ENCODE results near the gene KYNU. TPM values are rescaled to one million over a fixed set of nuclear protein-coding genes. Genes with fewer than 3 reads are reported as not detected.

Gene KYNU
- total RNA-seq, 3 donors from 2014 or later, result 1.7 to 3.3 (median 2.7) TPM

- no peak overlapping the region for H3K4me3 ChIP-seq
- ATAC-seq (no peak), DNase-seq (no peak)
- no peaks in the 10 kb centered on the region for H3K9me3 ChIP-seq
- peaks cover 14% of the 10 kb centered on the region for H3K4me1 ChIP-seq (ENCODE audit: low read depth)
- TF ChIP-seq CTCF (IDR thresholded peaks at IDR 0.05), result no peak
- intact Hi-C loops (cut with DNase I, micrococcal nuclease), result no loop called here
- H3K36me3 ChIP-seq (ENCODE audit: low read depth), result no peaks in the 10 kb centered on the region
Measured at GRCh38 chr2:142871396-142871795, 6.1 kb upstream of the KYNU start.

- H3K36me3 ChIP-seq (ENCODE audit: low read depth), result no peaks in the 10 kb centered on the region
- no peaks in the 10 kb centered on the region for H3K9me3 ChIP-seq
- no peak for ATAC-seq
- TF ChIP-seq CTCF (IDR thresholded peaks at IDR 0.05), result no peak
- H3K4me1 ChIP-seq (ENCODE audit: low read depth), result peaks cover 13% of the 10 kb centered on the region
- no peak overlapping the region for H3K4me3 ChIP-seq
- no peak for DNase-seq
- intact Hi-C loops (cut with DNase I, micrococcal nuclease), result no loop called here
Measured at GRCh38 chr2:142872882-142873724, 4.4 kb upstream of the KYNU start.

- H3K9me3 ChIP-seq, result no peaks in the 10 kb centered on the region
- no peak overlapping the region for H3K4me3 ChIP-seq
- no peaks in the 10 kb centered on the region for H3K36me3 ChIP-seq (ENCODE audit: low read depth)
- ATAC-seq (no peak), DNase-seq (no peak)
- H3K4me1 ChIP-seq (ENCODE audit: low read depth), result peaks cover 6% of the 10 kb centered on the region
- no peak for TF ChIP-seq CTCF (IDR thresholded peaks at IDR 0.05)
- intact Hi-C loops (cut with DNase I, micrococcal nuclease), result no loop called here
Measured at GRCh38 chr2:142873831-142874287, 3.6 kb upstream of the KYNU start.

GRCh38 chr2:142874293-142874814 is 3.1 kb upstream of the KYNU start:
- Histone ChIP-seq H3K9me3 (no peaks in the 10 kb centered on the region), H3K4me1 (ENCODE audit: low read depth) (peaks cover 3% of the 10 kb centered on the region), H3K36me3 (ENCODE audit: low read depth) (no peaks in the 10 kb centered on the region), H3K4me3 (no peak overlapping the region)
- DNase-seq (peak in 1 of 3 donors; percentile 57), ATAC-seq (peak; percentile 96)
- intact Hi-C loops (cut with DNase I, micrococcal nuclease), result no loop called here
- TF ChIP-seq CTCF (IDR thresholded peaks at IDR 0.05), result no peak

GRCh38 chr2:142875010-142875409 is 2.5 kb upstream of the KYNU start:
- ATAC-seq (no peak), DNase-seq (no peak)
- intact Hi-C loops (cut with DNase I, micrococcal nuclease), result no loop called here
- no peak overlapping the region for H3K4me3 ChIP-seq
- TF ChIP-seq CTCF (IDR thresholded peaks at IDR 0.05), result no peak
- H3K9me3 ChIP-seq, result no peaks in the 10 kb centered on the region
- no peaks in the 10 kb centered on the region for H3K36me3 ChIP-seq (ENCODE audit: low read depth)
- no peaks in the 10 kb centered on the region for H3K4me1 ChIP-seq (ENCODE audit: low read depth)
